Bronchial epithelial cell (primary cell): Measurements from ENCODE around the gene OTULIN. TPM values are rescaled to one million over a fixed set of nuclear protein-coding genes. Genes with fewer than 3 reads are reported as not detected.

Experiments
- DNase-seq: peaks from one replicate; pipeline ENCODE4 v3.0.0-alpha.2; 2010; ENCODE audit warnings: low read depth
- FAIRE-seq: peaks from 2 replicates; lab custom pipeline; 2011; peaks lifted over from hg19 to GRCh38; lab: Jason Lieb, UNC
- H3K27me3 ChIP-seq: 2 replicates; pipeline ENCODE4 v1.5.1; 2011; ENCODE audit warnings: low read length; ENCODE audit not compliant: control insufficient read depth, insufficient read depth
- H3K36me3 ChIP-seq: 2 replicates; pipeline ENCODE4 v1.5.1; 2011; ENCODE audit warnings: low read length; ENCODE audit not compliant: control insufficient read depth, insufficient read depth
- H3K4me3 ChIP-seq: 2 replicates; pipeline ENCODE4 v1.5.1; 2011; ENCODE audit warnings: mild to moderate bottlenecking, low read depth, low read length, control low read depth
- CTCF ChIP-seq: IDR thresholded peaks from 2 replicates; pipeline ENCODE4 v1.5.1; 2011; ENCODE audit warnings: mild to moderate bottlenecking, moderate library complexity, low read length, control low read depth, inconsistent platforms; ENCODE audit not compliant: insufficient read depth, severe bottlenecking
- total RNA-seq: library from RNA; depleted of rRNA; stranded (reverse); fragments of >200 nt; gene quantifications from 2 replicates; pipeline ENCODE4 v1.2.1, GENCODE V29; 2014

OTULIN gene
- total RNA-seq, 1 donor from 2014 or later, result 36.6 TPM

- no peak for FAIRE-seq
- H3K36me3 ChIP-seq, result no peaks in the 10 kb centered on the region
- DNase-seq, result peak; percentile 100
- no peaks in the 10 kb centered on the region for H3K27me3 ChIP-seq
- H3K4me3 ChIP-seq, result no peak overlapping the region
- no peak for TF ChIP-seq CTCF
Measured at GRCh38 chr5:14659821-14660607, 4.5 kb upstream of the OTULIN start.

- Histone ChIP-seq H3K27me3 (no peaks in the 10 kb centered on the region), H3K4me3 (no peak overlapping the region), H3K36me3 (no peaks in the 10 kb centered on the region)
- TF ChIP-seq CTCF, result no peak
- FAIRE-seq (no peak), DNase-seq (peak; percentile 69)
Measured at GRCh38 chr5:14660833-14661232, 3.7 kb upstream of the OTULIN start.

GRCh38 chr5:14662721-14663260 is 1.7 kb upstream of the OTULIN start:
- DNase-seq (no peak), FAIRE-seq (no peak)
- no peak for TF ChIP-seq CTCF
- no peaks in the 10 kb centered on the region for H3K27me3 ChIP-seq
- H3K36me3 ChIP-seq, result no peaks in the 10 kb centered on the region
- no peak overlapping the region for H3K4me3 ChIP-seq

GRCh38 chr5:14663734-14664269 is 716 bp upstream of the OTULIN start:
- no peak for FAIRE-seq

GRCh38 chr5:14665101-14665822 is 744 bp downstream of the OTULIN start:
- H3K4me3 ChIP-seq, result peak overlapping the region; percentile 66
- no peak for TF ChIP-seq CTCF
- FAIRE-seq (no peak), DNase-seq (no peak)
- H3K36me3 ChIP-seq, result no peaks in the 10 kb centered on the region
- no peaks in the 10 kb centered on the region for H3K27me3 ChIP-seq

More at GRCh38 chr5:14663734-14664269, 716 bp upstream of the OTULIN start:
- no peak for DNase-seq
- Histone ChIP-seq H3K36me3 (no peaks in the 10 kb centered on the region), H3K4me3 (peak overlapping the region; percentile 66), H3K27me3 (no peaks in the 10 kb centered on the region)
- TF ChIP-seq CTCF, result no peak
